Stomach (tissue), 9 donors: ENCODE measurements around the gene LILRA1. TPM values are rescaled to one million over a fixed set of nuclear protein-coding genes. Genes with fewer than 3 reads are reported as not detected.
"Not testable (repeated sequence)": the region's sequence is repeated elsewhere in the genome, so short reads cannot be mapped to it uniquely, and the experiment has no call there.

Source experiments
- DNase-seq, 2 donors: peaks; one replicate each; pipeline versions ENCODE4 v3.0.0 to v3.0.0-alpha.2; 2013 to 2019
- H3K27ac ChIP-seq, 5 donors: fragments of 200-600 bp in 4 of 5; sonication (generic) in 4 of 5; one replicate each; pipeline ENCODE4 v1.5.1; 2013 to 2019; ENCODE audit warnings: mild to moderate bottlenecking in 1 of 5, moderate library complexity in 1 of 5
- H3K27me3 ChIP-seq, 3 donors: fragments of 200-600 bp; sonication (generic); one replicate each; pipeline ENCODE4 v1.5.1; 2017 to 2019; ENCODE audit warnings: mixed run types in 1 of 3
- H3K36me3 ChIP-seq, 4 donors: fragments of 200-600 bp; sonication (generic); 1 replicate in 3 of 4; 2 replicates in 1 of 4; pipeline ENCODE4 v1.5.1; 2016 to 2019
- H3K4me1 ChIP-seq, 4 donors: fragments of 200-600 bp; sonication (generic); one replicate each; pipeline ENCODE4 v1.5.1; 2016 to 2019
- H3K4me3 ChIP-seq, 4 donors: fragments of 200-600 bp; sonication (generic) in 3 of 4; one replicate each; pipeline ENCODE4 v1.5.1; 2016 to 2019; ENCODE audit warnings: mild to moderate bottlenecking in 1 of 4
- H3K9me3 ChIP-seq, 4 donors: fragments of 200-600 bp; sonication (generic); one replicate each; pipeline ENCODE4 v1.5.1; 2016 to 2019
- EP300 ChIP-seq: sonication (generic); formaldehyde crosslinking; IDR thresholded peaks from one replicate; pipeline ENCODE4 v1.6.1; 2017; ENCODE audit warnings: antibody characterized with exemption
- POLR2A ChIP-seq, 4 donors: fragments of 450-650 bp; IDR thresholded peaks; one replicate each; pipeline ENCODE4 v1.6.1; 2016; ENCODE audit warnings: antibody characterized with exemption in 4 of 4, control low read depth in 2 of 4, mild to moderate bottlenecking in 1 of 4, moderate library complexity in 1 of 4
- POLR2AphosphoS5 ChIP-seq, 3 donors: sonication (generic); formaldehyde crosslinking; IDR thresholded peaks; one replicate each; pipeline ENCODE4 v1.6.1; 2016; ENCODE audit warnings: antibody characterized with exemption in 3 of 3
- WGBS, 5 donors: extraction: QIAGEN DNeasy Blood & Tissue Kit in 3 of 5; methylation state at CpG; one replicate each; pipeline versions ENCODE4 v1.1.5 to v1.1.7; 2013 to 2018; 5-methylcytosine and 5-hydroxymethylcytosine counted together
- intact Hi-C: fragments of 100-400 bp; cut with DNase I; formaldehyde crosslinking; loops from one replicate; pipeline ENCODE4 v1.15.1; 2023; ENCODE audit warnings: low total_unique reads
- polyA plus RNA-seq, 3 donors: library from polyadenylated mRNA; stranded (reverse); fragments of 200-250 nt; gene quantifications; one replicate each; pipeline ENCODE4 v1.2.3, GENCODE V29; 2013
- total RNA-seq, 5 donors: library from RNA; depleted of rRNA; stranded (reverse); fragments of >200 nt; gene quantifications; one replicate each; pipeline versions ENCODE4 v1.1.0 to v1.2.3, GENCODE V29; 2014 to 2016
- TF ChIP-seq, protein P1 (sequence below), 7 experiments: fragments of 450-650 bp in 4 of 7; fragments of 200-600 bp in 3 of 7; sonication (generic) in 3 of 7; IDR thresholded peaks; one replicate each; pipeline ENCODE4 v1.5.1; 2016 to 2019; ENCODE audit warnings: antibody characterized with exemption in 7 of 7, control low read depth in 2 of 7, mild to moderate bottlenecking in 1 of 7
- donor health status: healthy with polysubstance abuse.
- donor health status: Bipolar disorder and iron deficiency.
- donor health status: healthy.

The LILRA1 gene
- total and polyA plus RNA-seq, 8 donors, result 0.25 to 0.62 (median 0.31) TPM; not detected in 5

DNA sequence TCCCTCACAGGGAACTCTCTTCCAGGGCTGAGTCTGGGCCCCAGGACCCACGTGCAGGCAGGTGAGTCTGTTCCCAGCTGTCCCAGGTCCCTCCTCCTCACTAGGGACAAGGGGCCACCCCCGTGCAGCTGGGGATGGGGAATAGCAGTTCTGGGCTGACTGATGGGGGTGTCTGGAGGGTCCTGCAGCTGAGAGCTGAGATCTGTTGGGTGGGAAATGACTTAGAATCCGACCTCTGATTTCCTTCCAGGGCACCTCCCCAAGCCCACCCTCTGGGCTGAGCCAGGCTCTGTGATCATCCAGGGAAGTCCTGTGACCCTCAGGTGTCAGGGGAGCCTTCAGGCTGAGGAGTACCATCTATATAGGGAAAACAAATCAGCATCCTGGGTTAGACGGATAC lies 19.4 kb upstream of the LILRA1 start:
- intact Hi-C loops, result no loop called here
- peak overlapping the region in 1 of 4 donors; percentile 33 for H3K4me3 ChIP-seq
- no peaks in the 10 kb centered on the region for H3K4me1 ChIP-seq
- H3K27ac ChIP-seq, result peak overlapping the region in 2 of 5 donors; percentile 8 to 66
- no peaks in the 10 kb centered on the region for H3K36me3 ChIP-seq
- peaks cover 0 to 54% (median 0%) of the 10 kb centered on the region in 3 donors for H3K27me3 ChIP-seq
- no peak for DNase-seq
- no peaks in the 10 kb centered on the region for H3K9me3 ChIP-seq
- 17 to 51% (median 34%) methylated on average over 2 to 4 of the region's 4 CpGs for WGBS, 5 donors
- no peak for TF ChIP-seq POLR2AphosphoS5 (IDR thresholded peaks at IDR 0.05)
- no peak for TF ChIP-seq POLR2A (IDR thresholded peaks at IDR 0.05)
- no peak for TF ChIP-seq EP300
- TF ChIP-seq, protein P1, sequence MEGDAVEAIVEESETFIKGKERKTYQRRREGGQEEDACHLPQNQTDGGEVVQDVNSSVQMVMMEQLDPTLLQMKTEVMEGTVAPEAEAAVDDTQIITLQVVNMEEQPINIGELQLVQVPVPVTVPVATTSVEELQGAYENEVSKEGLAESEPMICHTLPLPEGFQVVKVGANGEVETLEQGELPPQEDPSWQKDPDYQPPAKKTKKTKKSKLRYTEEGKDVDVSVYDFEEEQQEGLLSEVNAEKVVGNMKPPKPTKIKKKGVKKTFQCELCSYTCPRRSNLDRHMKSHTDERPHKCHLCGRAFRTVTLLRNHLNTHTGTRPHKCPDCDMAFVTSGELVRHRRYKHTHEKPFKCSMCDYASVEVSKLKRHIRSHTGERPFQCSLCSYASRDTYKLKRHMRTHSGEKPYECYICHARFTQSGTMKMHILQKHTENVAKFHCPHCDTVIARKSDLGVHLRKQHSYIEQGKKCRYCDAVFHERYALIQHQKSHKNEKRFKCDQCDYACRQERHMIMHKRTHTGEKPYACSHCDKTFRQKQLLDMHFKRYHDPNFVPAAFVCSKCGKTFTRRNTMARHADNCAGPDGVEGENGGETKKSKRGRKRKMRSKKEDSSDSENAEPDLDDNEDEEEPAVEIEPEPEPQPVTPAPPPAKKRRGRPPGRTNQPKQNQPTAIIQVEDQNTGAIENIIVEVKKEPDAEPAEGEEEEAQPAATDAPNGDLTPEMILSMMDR (IDR thresholded peaks at IDR 0.05), result no peak

DNA sequence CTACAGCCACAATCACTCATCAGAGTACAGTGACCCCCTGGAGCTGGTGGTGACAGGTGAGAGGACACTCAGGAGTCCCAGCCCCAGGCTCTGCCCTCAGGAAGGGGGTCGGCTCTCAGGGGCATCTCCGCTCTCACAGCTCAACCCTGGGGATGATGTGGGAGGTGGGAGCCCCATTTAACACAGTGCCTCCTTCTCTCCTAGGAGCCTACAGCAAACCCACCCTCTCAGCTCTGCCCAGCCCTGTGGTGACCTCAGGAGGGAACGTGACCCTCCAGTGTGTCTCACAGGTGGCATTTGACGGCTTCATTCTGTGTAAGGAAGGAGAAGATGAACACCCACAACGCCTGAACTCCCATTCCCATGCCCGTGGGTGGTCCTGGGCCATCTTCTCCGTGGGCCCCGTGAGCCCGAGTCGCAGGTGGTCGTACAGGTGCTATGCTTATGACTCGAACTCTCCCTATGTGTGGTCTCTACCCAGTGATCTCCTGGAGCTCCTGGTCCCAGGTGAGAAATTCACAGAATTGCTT lies 18.8 kb upstream of the LILRA1 start:
- Histone ChIP-seq H3K36me3 (no peaks in the 10 kb centered on the region), H3K27me3 (peaks cover 0 to 54% (median 0%) of the 10 kb centered on the region in 3 donors), H3K4me3 (peak overlapping the region in 1 of 4 donors; percentile 33), H3K4me1 (no peaks in the 10 kb centered on the region), H3K27ac (no peak overlapping the region), H3K9me3 (no peaks in the 10 kb centered on the region)
- intact Hi-C loops, result no loop called here
- WGBS, 5 donors, result 69 to 72% (median 71%) methylated on average over 11 to 12 of the region's 12 CpGs
- DNase-seq, result no peak
- TF ChIP-seq, protein P1 (IDR thresholded peaks at IDR 0.05), result no peak
- TF ChIP-seq POLR2AphosphoS5 (IDR thresholded peaks at IDR 0.05), result no peak
- TF ChIP-seq EP300, result no peak
- TF ChIP-seq POLR2A (IDR thresholded peaks at IDR 0.05), result no peak

DNA sequence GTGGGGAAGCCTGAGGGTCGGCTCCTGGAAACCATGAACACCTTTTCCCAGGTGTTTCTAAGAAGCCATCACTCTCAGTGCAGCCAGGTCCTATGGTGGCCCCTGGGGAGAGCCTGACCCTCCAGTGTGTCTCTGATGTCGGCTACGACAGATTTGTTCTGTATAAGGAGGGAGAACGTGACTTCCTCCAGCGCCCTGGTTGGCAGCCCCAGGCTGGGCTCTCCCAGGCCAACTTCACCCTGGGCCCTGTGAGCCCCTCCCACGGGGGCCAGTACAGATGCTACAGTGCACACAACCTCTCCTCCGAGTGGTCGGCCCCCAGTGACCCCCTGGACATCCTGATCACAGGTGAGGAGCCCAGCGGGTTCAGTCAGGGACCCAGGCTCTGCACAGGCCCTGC lies 18.2 kb upstream of the LILRA1 start:
- DNase-seq, H3K9me3 ChIP-seq, H3K4me3 ChIP-seq, H3K27ac ChIP-seq, H3K36me3 ChIP-seq, H3K4me1 ChIP-seq, intact Hi-C loops: not testable (repeated sequence)
- WGBS, 5 donors, result 72 to 81% (median 76%) methylated on average over 9 of the region's 9 CpGs
- peaks cover 0 to 54% (median 0%) of the 10 kb centered on the region in 3 donors for H3K27me3 ChIP-seq

DNA sequence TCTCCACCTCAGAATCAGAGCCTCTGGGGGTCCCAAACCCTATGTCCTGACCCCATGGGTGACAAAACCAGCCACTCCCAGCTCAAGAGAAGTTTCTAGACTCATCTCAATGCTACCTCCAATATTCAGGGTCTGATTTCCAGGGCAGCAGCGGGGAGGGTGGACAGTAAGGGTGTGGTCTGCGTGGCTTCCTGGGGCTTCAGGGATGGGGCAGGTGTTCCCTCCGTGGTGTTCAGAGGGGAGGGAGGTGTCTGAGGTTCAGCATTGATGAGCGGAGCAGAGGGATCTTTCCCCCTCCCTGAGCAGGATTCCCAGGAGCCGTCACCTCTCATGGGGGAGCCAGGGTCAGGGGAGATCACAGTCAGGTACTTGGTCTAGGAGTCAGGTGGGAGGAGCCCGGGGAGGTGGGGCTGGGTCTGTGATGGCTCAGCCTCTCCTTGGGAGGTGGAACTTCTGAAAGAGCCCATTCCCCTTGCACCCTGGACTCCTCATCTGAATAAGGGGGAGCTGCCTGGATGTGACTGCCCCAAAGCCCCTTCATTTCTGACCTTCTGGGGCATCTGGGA lies 16.9 kb upstream of the LILRA1 start:
- intact Hi-C loops, result no loop called here
- WGBS, 5 donors, result 56 to 70% (median 69%) methylated on average over 6 of the region's 6 CpGs

More for the DNA sequence above, 16.9 kb upstream of the LILRA1 start:
- DNase-seq, result no peak
- Histone ChIP-seq H3K27me3 (peaks cover 0 to 50% (median 0%) of the 10 kb centered on the region in 3 donors), H3K4me1 (no peaks in the 10 kb centered on the region), H3K36me3 (no peaks in the 10 kb centered on the region), H3K9me3 (no peaks in the 10 kb centered on the region), H3K4me3 (no peak overlapping the region), H3K27ac (no peak overlapping the region)
- TF ChIP-seq, protein P1 (IDR thresholded peaks at IDR 0.05), result no peak
- TF ChIP-seq POLR2A (IDR thresholded peaks at IDR 0.05), result no peak
- no peak for TF ChIP-seq EP300
- TF ChIP-seq POLR2AphosphoS5 (IDR thresholded peaks at IDR 0.05), result no peak
